ENCODE data around the gene OR10G2.

- TF ChIP-seq CTCF (IDR thresholded peaks at IDR 0.05) (no peak), POLR2A (IDR thresholded peaks at IDR 0.05) (no peak), POLR2AphosphoS5 (IDR thresholded peaks at IDR 0.05; ENCODE audit: insufficient read depth in 1 of 2, low read depth in 1 of 2) (no peak)
These were observed 34.5 kb upstream of the OR10G2 start for GRCh38 chr14:21669284-21669683.

All from vagina (tissue), 2 donors.